ENCODE measurements around the gene AK4.

AK4 gene

GRCh38 chr1:65190229-65190628 lies 42.2 kb downstream of the AK4 start:
- no peak overlapping the region for H3K27ac ChIP-seq (ENCODE audit: low read depth, low read length)
- no peak overlapping the region for H3K4me3 ChIP-seq (ENCODE audit: low read depth in 1 of 2, low read length in 2 of 2)
- no peaks in the 10 kb centered on the region for H3K9me3 ChIP-seq (ENCODE audit: control insufficient read depth in 1 of 2, low read length in 2 of 2)
- H3K4me1 ChIP-seq (ENCODE audit: control insufficient read depth in 1 of 2, insufficient read depth in 2 of 2, low read length in 2 of 2): no peaks in the 10 kb centered on the region
- H3K27me3 ChIP-seq (ENCODE audit: control insufficient read depth in 1 of 2, insufficient read depth in 2 of 2, low read length in 2 of 2): no peaks in the 10 kb centered on the region
- no peak overlapping the region for H3K9ac ChIP-seq (ENCODE audit: low read depth in 1 of 2, low read length in 2 of 2)
- peaks cover 0 to 4% of the 10 kb centered on the region in 2 donors for H3K36me3 ChIP-seq (ENCODE audit: control insufficient read depth in 1 of 2, insufficient read depth in 2 of 2, low read length in 2 of 2)

- H3K9me3 ChIP-seq (ENCODE audit: control insufficient read depth in 1 of 2, low read length in 2 of 2): no peaks in the 10 kb centered on the region
- no peak overlapping the region for H3K27ac ChIP-seq (ENCODE audit: low read depth, low read length)
- H3K4me3 ChIP-seq (ENCODE audit: low read depth in 1 of 2, low read length in 2 of 2): no peak overlapping the region
- peaks cover 0 to 4% of the 10 kb centered on the region in 2 donors for H3K36me3 ChIP-seq (ENCODE audit: control insufficient read depth in 1 of 2, insufficient read depth in 2 of 2, low read length in 2 of 2)
- no peak overlapping the region for H3K9ac ChIP-seq (ENCODE audit: low read depth in 1 of 2, low read length in 2 of 2)
- no peaks in the 10 kb centered on the region for H3K27me3 ChIP-seq (ENCODE audit: control insufficient read depth in 1 of 2, insufficient read depth in 2 of 2, low read length in 2 of 2)
- H3K4me1 ChIP-seq (ENCODE audit: control insufficient read depth in 1 of 2, insufficient read depth in 2 of 2, low read length in 2 of 2): no peaks in the 10 kb centered on the region
These were observed 45.2 kb downstream of the AK4 start for GRCh38 chr1:65193129-65193695.

GRCh38 chr1:65195495-65196417 lies 47.8 kb downstream of the AK4 start:
- Histone ChIP-seq H3K27ac (ENCODE audit: low read depth, low read length) (no peak overlapping the region), H3K9ac (ENCODE audit: low read depth in 1 of 2, low read length in 2 of 2) (no peak overlapping the region), H3K27me3 (ENCODE audit: control insufficient read depth in 1 of 2, insufficient read depth in 2 of 2, low read length in 2 of 2) (no peaks in the 10 kb centered on the region), H3K4me3 (ENCODE audit: low read depth in 1 of 2, low read length in 2 of 2) (no peak overlapping the region), H3K4me1 (ENCODE audit: control insufficient read depth in 1 of 2, insufficient read depth in 2 of 2, low read length in 2 of 2) (no peaks in the 10 kb centered on the region), H3K36me3 (ENCODE audit: control insufficient read depth in 1 of 2, insufficient read depth in 2 of 2, low read length in 2 of 2) (peaks cover 0 to 4% of the 10 kb centered on the region in 2 donors), H3K9me3 (ENCODE audit: control insufficient read depth in 1 of 2, low read length in 2 of 2) (no peaks in the 10 kb centered on the region)

GRCh38 chr1:65196926-65197325 lies 48.9 kb downstream of the AK4 start:
- no peaks in the 10 kb centered on the region for H3K27me3 ChIP-seq (ENCODE audit: control insufficient read depth in 1 of 2, insufficient read depth in 2 of 2, low read length in 2 of 2)
- H3K27ac ChIP-seq (ENCODE audit: low read depth, low read length): no peak overlapping the region
- no peaks in the 10 kb centered on the region for H3K9me3 ChIP-seq (ENCODE audit: control insufficient read depth in 1 of 2, low read length in 2 of 2)
- H3K9ac ChIP-seq (ENCODE audit: low read depth in 1 of 2, low read length in 2 of 2): no peak overlapping the region
- H3K4me3 ChIP-seq (ENCODE audit: low read depth in 1 of 2, low read length in 2 of 2): no peak overlapping the region
- no peaks in the 10 kb centered on the region for H3K4me1 ChIP-seq (ENCODE audit: control insufficient read depth in 1 of 2, insufficient read depth in 2 of 2, low read length in 2 of 2)
- H3K36me3 ChIP-seq (ENCODE audit: control insufficient read depth in 1 of 2, insufficient read depth in 2 of 2, low read length in 2 of 2): peaks cover 0 to 4% of the 10 kb centered on the region in 2 donors

- no peak overlapping the region for H3K4me3 ChIP-seq (ENCODE audit: low read depth in 1 of 2, low read length in 2 of 2)
- H3K9me3 ChIP-seq (ENCODE audit: control insufficient read depth in 1 of 2, low read length in 2 of 2): no peaks in the 10 kb centered on the region
- H3K27ac ChIP-seq (ENCODE audit: low read depth, low read length): no peak overlapping the region
- H3K9ac ChIP-seq (ENCODE audit: low read depth in 1 of 2, low read length in 2 of 2): no peak overlapping the region
- H3K36me3 ChIP-seq (ENCODE audit: control insufficient read depth in 1 of 2, insufficient read depth in 2 of 2, low read length in 2 of 2): peaks cover 0 to 4% of the 10 kb centered on the region in 2 donors
- no peaks in the 10 kb centered on the region for H3K27me3 ChIP-seq (ENCODE audit: control insufficient read depth in 1 of 2, insufficient read depth in 2 of 2, low read length in 2 of 2)
- H3K4me1 ChIP-seq (ENCODE audit: control insufficient read depth in 1 of 2, insufficient read depth in 2 of 2, low read length in 2 of 2): no peaks in the 10 kb centered on the region
These were observed 49.6 kb downstream of the AK4 start for GRCh38 chr1:65197636-65198035.

GRCh38 chr1:65198096-65198495 lies 50.1 kb downstream of the AK4 start:
- Histone ChIP-seq H3K4me3 (ENCODE audit: low read depth in 1 of 2, low read length in 2 of 2) (no peak overlapping the region), H3K4me1 (ENCODE audit: control insufficient read depth in 1 of 2, insufficient read depth in 2 of 2, low read length in 2 of 2) (no peaks in the 10 kb centered on the region), H3K36me3 (ENCODE audit: control insufficient read depth in 1 of 2, insufficient read depth in 2 of 2, low read length in 2 of 2) (peaks cover 0 to 4% of the 10 kb centered on the region in 2 donors), H3K9ac (ENCODE audit: low read depth in 1 of 2, low read length in 2 of 2) (no peak overlapping the region), H3K27ac (ENCODE audit: low read depth, low read length) (no peak overlapping the region), H3K9me3 (ENCODE audit: control insufficient read depth in 1 of 2, low read length in 2 of 2) (no peaks in the 10 kb centered on the region), H3K27me3 (ENCODE audit: control insufficient read depth in 1 of 2, insufficient read depth in 2 of 2, low read length in 2 of 2) (no peaks in the 10 kb centered on the region)

- no peaks in the 10 kb centered on the region for H3K36me3 ChIP-seq (ENCODE audit: control insufficient read depth in 1 of 2, insufficient read depth in 2 of 2, low read length in 2 of 2)
- no peaks in the 10 kb centered on the region for H3K27me3 ChIP-seq (ENCODE audit: control insufficient read depth in 1 of 2, insufficient read depth in 2 of 2, low read length in 2 of 2)
- no peak overlapping the region for H3K4me3 ChIP-seq (ENCODE audit: low read depth in 1 of 2, low read length in 2 of 2)
- no peak overlapping the region for H3K9ac ChIP-seq (ENCODE audit: low read depth in 1 of 2, low read length in 2 of 2)
- H3K27ac ChIP-seq (ENCODE audit: low read depth, low read length): no peak overlapping the region
- H3K4me1 ChIP-seq (ENCODE audit: control insufficient read depth in 1 of 2, insufficient read depth in 2 of 2, low read length in 2 of 2): no peaks in the 10 kb centered on the region
- H3K9me3 ChIP-seq (ENCODE audit: control insufficient read depth in 1 of 2, low read length in 2 of 2): no peaks in the 10 kb centered on the region
These were observed 52.4 kb downstream of the AK4 start for GRCh38 chr1:65200411-65200810.

- H3K36me3 ChIP-seq (ENCODE audit: control insufficient read depth in 1 of 2, insufficient read depth in 2 of 2, low read length in 2 of 2): no peaks in the 10 kb centered on the region
- no peak overlapping the region for H3K9ac ChIP-seq (ENCODE audit: low read depth in 1 of 2, low read length in 2 of 2)
- no peaks in the 10 kb centered on the region for H3K27me3 ChIP-seq (ENCODE audit: control insufficient read depth in 1 of 2, insufficient read depth in 2 of 2, low read length in 2 of 2)
- H3K4me1 ChIP-seq (ENCODE audit: control insufficient read depth in 1 of 2, insufficient read depth in 2 of 2, low read length in 2 of 2): peaks cover 0 to 3% of the 10 kb centered on the region in 2 donors
- no peaks in the 10 kb centered on the region for H3K9me3 ChIP-seq (ENCODE audit: control insufficient read depth in 1 of 2, low read length in 2 of 2)
- no peak overlapping the region for H3K27ac ChIP-seq (ENCODE audit: low read depth, low read length)
- no peak overlapping the region for H3K4me3 ChIP-seq (ENCODE audit: low read depth in 1 of 2, low read length in 2 of 2)
These were observed 58.8 kb downstream of the AK4 start for GRCh38 chr1:65206836-65207235.

GRCh38 chr1:65207317-65207716 lies 59.3 kb downstream of the AK4 start:
- no peak overlapping the region for H3K9ac ChIP-seq (ENCODE audit: low read depth in 1 of 2, low read length in 2 of 2)
- H3K27ac ChIP-seq (ENCODE audit: low read depth, low read length): no peak overlapping the region
- no peaks in the 10 kb centered on the region for H3K27me3 ChIP-seq (ENCODE audit: control insufficient read depth in 1 of 2, insufficient read depth in 2 of 2, low read length in 2 of 2)
- no peaks in the 10 kb centered on the region for H3K9me3 ChIP-seq (ENCODE audit: control insufficient read depth in 1 of 2, low read length in 2 of 2)
- no peak overlapping the region for H3K4me3 ChIP-seq (ENCODE audit: low read depth in 1 of 2, low read length in 2 of 2)
- peaks cover 0 to 3% of the 10 kb centered on the region in 2 donors for H3K4me1 ChIP-seq (ENCODE audit: control insufficient read depth in 1 of 2, insufficient read depth in 2 of 2, low read length in 2 of 2)
- no peaks in the 10 kb centered on the region for H3K36me3 ChIP-seq (ENCODE audit: control insufficient read depth in 1 of 2, insufficient read depth in 2 of 2, low read length in 2 of 2)

- Histone ChIP-seq H3K36me3 (ENCODE audit: control insufficient read depth in 1 of 2, insufficient read depth in 2 of 2, low read length in 2 of 2) (no peaks in the 10 kb centered on the region), H3K27me3 (ENCODE audit: control insufficient read depth in 1 of 2, insufficient read depth in 2 of 2, low read length in 2 of 2) (no peaks in the 10 kb centered on the region), H3K4me1 (ENCODE audit: control insufficient read depth in 1 of 2, insufficient read depth in 2 of 2, low read length in 2 of 2) (peaks cover 0 to 3% of the 10 kb centered on the region in 2 donors), H3K9me3 (ENCODE audit: control insufficient read depth in 1 of 2, low read length in 2 of 2) (no peaks in the 10 kb centered on the region), H3K4me3 (ENCODE audit: low read depth in 1 of 2, low read length in 2 of 2) (no peak overlapping the region), H3K27ac (ENCODE audit: low read depth, low read length) (no peak overlapping the region), H3K9ac (ENCODE audit: low read depth in 1 of 2, low read length in 2 of 2) (no peak overlapping the region)
These were observed 60.6 kb downstream of the AK4 start for GRCh38 chr1:65208563-65208973.

All from duodenal mucosa (tissue), 2 donors.